Measurements from ENCODE around the gene PILRA.
"Not testable (repeated sequence)": the region's sequence is repeated elsewhere in the genome, so short reads cannot be mapped to it uniquely, and the experiment has no call there.

The PILRA gene

DNA sequence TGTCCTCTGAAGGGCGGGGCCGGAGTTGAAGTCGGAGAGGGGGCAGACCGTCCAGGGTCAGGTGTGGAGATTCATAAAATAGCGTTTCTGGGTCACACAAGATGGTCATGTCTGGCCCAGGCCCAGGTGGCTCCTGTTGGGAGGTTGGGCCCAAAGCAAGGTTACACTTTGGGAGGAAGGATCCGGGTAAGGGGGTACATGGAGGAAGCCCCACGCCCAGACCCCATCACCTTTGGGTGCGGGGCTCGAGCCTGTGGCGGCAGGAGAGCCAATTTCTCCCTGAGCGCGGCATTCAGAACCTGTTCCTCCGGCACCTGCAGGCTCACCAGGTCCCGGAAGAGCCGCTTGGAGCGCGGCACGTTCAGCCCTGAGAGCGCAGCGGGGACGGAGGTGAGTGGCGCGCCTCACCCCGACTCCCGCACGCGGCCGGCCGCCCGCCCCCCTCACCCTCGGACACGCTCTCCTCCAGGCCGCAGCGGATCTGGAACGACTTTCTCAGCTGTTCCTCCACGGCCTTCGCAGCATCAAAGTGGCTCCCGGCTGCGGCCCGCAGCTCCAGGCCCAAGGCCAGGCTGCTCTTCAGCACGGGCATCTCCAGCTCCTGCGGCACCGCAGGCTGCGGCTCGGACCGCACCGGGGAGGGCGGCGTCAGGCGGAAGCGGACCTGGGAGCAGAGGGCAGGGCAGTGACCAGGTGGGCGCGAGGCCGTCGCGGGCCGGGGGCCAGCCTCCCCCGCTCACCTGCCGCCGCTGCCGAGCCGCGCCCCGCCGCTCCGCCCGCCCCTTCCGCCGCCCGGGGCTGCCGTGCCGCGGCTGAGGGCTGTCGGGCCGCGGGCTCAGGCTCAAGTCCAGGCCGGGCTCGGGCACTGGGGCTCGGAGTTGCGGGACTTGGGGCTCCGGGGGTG is 62.4 kb downstream of the PILRA start:
- no peak for DNase-seq

GRCh38 chr7:100437150-100438100 is 64.1 kb downstream of the PILRA start:
- DNase-seq = no peak

GRCh38 chr7:100438172-100438571 is 64.9 kb downstream of the PILRA start:
- no peak for DNase-seq

- not testable (repeated sequence) for DNase-seq
Observed at GRCh38 chr7:100438731-100439130, 65.4 kb downstream of the PILRA start.

DNA sequence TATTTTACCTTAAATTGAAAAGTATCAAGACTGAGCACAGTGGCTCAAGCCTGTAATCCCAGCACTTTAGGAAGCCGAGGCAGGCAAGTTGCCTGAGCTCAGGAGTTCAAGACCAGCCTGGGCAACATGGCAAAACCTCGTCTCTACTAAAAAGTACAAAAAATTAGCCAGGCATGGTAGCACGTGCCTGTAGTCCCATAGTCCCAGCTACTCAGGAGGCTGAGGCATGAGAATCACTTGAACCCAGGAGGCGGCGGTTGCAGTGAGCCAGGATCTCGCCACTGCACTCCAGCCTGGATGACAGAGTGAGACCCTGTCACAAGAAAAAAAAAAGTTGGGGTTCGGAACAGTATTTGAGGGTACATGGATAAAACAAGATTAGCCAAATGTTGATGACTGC is 66.0 kb downstream of the PILRA start:
- not testable (repeated sequence) for DNase-seq

- no peak for DNase-seq
Observed at GRCh38 chr7:100441641-100442535, 68.6 kb downstream of the PILRA start.

DNA sequence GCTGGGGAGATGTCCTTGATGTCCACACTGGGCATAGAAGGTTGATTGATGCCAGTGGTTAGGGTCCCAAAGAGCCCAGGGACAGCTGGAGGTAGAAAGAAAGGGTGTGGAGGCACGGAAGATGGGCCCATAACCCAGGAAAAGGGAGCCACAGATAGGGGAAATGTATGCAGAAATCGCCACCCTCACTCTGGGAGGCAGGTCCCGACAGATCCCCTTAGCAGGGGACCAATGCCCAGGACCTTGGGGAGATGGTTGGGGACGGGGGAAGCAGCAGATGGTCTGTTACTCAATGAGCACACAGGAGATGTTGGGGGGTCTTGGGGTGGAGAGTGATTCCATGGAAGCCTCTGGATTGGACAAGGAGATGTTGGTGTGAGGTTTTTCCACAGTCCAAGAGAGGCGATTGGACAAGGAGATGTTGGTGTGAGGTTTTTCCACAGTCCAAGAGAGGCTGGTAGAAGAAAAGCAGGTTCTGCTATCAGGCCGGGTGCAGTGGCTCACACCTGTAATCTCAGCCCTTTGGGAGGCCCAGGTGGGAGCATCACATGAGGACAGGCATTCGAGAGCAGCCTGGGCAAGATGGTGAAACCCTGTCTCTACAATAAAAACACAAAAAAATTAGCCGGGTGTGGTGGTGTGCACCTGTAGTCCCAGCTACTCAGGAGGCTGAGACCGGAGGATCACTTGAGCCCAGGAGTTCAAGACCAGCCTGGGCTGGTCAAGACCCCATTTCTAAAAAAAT is 70.0 kb downstream of the PILRA start:
- DNase-seq = no peak

DNA sequence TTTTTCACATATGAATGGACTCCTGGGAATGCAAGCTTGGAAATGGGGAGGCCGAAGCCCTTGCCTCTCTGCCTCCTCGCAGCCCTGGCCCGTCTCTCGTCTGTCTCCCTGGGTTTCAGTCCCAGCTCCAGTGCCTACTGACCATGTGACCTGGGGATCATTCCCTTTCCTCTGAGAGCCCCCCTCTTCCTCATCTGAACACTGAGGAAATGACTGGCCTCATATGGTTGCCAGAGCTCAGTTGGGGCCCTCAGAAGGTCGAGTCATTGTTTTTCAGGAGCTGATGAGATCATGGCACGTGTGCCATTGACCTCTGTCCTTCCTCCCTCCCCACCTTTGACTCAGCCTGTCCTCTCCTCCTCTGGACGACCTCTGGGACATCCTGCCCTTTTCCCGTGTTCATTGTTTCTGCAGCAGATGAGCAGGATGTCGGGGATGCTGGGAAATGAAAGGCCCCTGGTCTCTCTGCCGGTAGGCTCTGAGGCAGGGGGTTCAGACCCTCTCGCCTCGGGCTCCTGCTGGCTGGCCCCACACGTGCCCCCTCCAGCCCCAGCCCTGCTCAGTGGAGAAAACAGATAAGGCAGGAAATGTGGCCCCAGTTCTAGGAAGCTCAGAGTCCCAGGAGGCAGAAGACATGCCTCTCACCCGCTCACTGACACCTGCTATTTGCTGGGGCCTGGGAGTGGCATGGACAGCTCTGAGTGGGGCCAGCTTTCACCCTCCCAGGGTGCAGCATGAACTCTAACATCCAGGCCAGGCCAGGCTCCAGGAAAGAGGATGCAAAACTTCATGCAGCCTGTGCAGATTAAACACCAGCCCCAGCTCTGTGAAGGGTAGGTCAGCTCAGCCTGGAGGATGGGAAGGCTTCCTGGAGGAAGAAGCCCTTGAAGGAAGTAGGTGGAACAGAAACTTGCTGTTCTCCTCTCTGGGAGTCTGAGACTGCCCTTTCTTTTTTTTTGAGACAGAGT is 71.3 kb downstream of the PILRA start:
- no peak for DNase-seq

DNA sequence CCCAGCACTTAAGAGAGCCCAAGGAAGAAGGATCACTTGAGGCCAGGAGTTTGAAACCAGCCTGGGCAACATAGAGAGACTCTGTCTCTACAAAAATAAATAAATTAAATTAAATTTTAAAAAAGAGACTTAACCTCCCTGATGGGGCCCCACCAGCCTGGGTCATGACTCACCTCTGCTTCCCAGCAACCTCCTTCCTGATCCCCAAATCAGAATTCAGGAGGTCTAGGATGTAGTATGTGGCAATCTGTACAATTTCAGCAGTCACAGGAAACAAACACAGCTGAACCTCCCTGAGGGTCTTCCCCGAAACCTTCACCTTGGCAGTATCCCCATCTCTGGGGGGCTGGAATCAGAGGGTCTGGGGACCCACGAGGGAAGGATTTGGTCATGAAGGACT is 72.8 kb downstream of the PILRA start:
- no peak for DNase-seq

GRCh38 chr7:100447363-100447762 is 74.1 kb downstream of the PILRA start:
- DNase-seq = not testable (repeated sequence)

DNA sequence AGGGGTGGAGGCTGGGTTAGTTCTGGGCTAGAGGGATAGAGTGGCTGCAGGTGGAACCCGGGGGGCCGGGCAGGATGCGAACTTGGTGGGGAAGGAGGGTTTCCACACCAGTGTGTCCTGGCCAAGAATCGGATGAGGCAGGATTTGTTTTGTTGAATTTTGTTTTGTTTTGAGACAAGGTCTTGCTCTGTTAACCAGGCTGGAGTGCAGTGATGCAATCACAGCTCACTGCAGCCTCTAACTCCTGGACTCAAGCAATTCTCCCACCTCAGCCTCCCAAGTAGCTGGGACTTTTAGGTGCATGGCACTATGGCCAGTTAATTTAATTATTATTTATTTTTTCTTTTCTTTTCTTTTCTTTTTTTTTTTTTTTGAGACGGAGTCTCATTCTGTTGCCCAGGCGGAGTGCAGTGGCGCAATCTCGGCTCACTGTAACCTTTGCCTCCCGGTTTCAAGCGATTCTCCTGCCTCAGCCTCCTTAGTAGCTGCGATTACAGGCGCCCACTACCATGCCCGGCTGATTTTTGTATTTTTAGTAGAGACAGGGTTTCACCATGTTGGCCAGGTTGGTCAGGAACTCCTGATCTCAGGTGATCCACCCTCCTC is 76.0 kb downstream of the PILRA start:
- DNase-seq = no peak
